Measurements from ENCODE around the gene RNU1-3. TPM values are rescaled to one million over a fixed set of nuclear protein-coding genes. Genes with fewer than 3 reads are reported as not detected.
"Not testable (repeated sequence)": the region's sequence is repeated elsewhere in the genome, so short reads cannot be mapped to it uniquely, and the experiment has no call there.

The RNU1-3 gene
- total and polyA plus RNA-seq, 2 experiments from 2014 or later = under 0.01 TPM; not detected in 1

- not testable (repeated sequence) for H3K27ac ChIP-seq; H3K36me3 ChIP-seq; DNase-seq (ENCODE audit: low read depth in 1 of 2, low spot score in 1 of 2); H3K4me3 ChIP-seq; H3K9me3 ChIP-seq (ENCODE audit: low read depth)
- peaks cover 13% of the 10 kb centered on the region for H3K27me3 ChIP-seq
- H3K4me1 ChIP-seq (ENCODE audit: low read depth) = peaks cover 12% of the 10 kb centered on the region
Measured at GRCh38 chr1:16648250-16648649, 18.5 kb downstream of the RNU1-3 start.

DNA sequence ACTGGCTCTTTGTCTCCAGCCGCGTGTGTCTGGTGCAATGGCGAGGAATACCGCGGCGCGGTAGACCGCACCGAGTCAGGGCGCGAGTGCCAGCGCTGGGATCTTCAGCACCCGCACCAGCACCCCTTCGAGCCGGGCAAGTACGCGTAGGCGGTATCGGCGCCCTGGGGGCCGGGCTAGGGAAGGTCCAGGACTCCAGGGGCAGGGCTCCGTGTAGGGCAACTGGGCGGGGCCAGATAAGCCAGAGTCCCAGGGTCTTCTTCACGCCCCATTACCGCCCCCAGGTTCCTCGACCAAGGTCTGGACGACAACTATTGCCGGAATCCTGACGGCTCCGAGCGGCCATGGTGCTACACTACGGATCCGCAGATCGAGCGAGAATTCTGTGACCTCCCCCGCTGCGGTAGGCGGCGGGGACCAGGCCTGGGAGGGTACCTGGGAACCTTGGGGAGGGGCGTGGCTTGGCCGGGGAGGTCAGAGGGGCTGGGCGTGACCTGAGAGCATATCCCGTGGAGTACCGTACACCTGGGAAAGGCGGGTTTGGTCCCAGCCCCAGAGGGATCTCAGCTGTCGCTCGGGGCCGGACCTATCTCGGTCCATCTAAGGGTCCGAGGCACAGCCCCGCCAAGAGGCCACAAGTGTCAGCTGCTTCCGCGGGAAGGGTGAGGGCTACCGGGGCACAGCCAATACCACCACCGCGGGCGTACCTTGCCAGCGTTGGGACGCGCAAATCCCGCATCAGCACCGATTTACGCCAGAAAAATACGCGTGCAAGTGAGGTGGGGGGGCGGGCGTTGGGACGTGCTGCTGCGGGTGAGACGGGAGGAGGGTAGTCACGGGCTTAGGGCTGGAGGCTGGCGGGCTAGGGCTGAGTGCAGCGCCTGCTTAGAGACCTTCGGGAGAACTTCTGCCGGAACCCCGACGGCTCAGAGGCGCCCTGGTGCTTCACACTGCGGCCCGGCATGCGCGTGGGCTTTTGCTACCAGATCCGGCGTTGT, 19.3 kb downstream of the RNU1-3 start:
- H3K36me3 ChIP-seq; H3K4me3 ChIP-seq; H3K27ac ChIP-seq; DNase-seq (ENCODE audit: low read depth in 1 of 2, low spot score in 1 of 2); H3K9me3 ChIP-seq (ENCODE audit: low read depth): not testable (repeated sequence)
- peaks cover 16% of the 10 kb centered on the region for H3K4me1 ChIP-seq (ENCODE audit: low read depth)
- H3K27me3 ChIP-seq = peaks cover 13% of the 10 kb centered on the region

GRCh38 chr1:16646716-16647115, 20.0 kb downstream of the RNU1-3 start:
- not testable (repeated sequence) for H3K27ac ChIP-seq; H3K9me3 ChIP-seq (ENCODE audit: low read depth); H3K36me3 ChIP-seq; H3K4me3 ChIP-seq; DNase-seq (ENCODE audit: low read depth in 1 of 2, low spot score in 1 of 2)
- Histone ChIP-seq H3K4me1 (ENCODE audit: low read depth) (peaks cover 16% of the 10 kb centered on the region), H3K27me3 (peaks cover 13% of the 10 kb centered on the region)

- H3K27me3 ChIP-seq = peaks cover 13% of the 10 kb centered on the region
- not testable (repeated sequence) for H3K9me3 ChIP-seq (ENCODE audit: low read depth); H3K27ac ChIP-seq; H3K36me3 ChIP-seq; H3K4me3 ChIP-seq; DNase-seq (ENCODE audit: low read depth in 1 of 2, low spot score in 1 of 2)
- H3K4me1 ChIP-seq (ENCODE audit: low read depth) = peaks cover 16% of the 10 kb centered on the region
Measured at GRCh38 chr1:16646061-16646664, 20.6 kb downstream of the RNU1-3 start.

DNA sequence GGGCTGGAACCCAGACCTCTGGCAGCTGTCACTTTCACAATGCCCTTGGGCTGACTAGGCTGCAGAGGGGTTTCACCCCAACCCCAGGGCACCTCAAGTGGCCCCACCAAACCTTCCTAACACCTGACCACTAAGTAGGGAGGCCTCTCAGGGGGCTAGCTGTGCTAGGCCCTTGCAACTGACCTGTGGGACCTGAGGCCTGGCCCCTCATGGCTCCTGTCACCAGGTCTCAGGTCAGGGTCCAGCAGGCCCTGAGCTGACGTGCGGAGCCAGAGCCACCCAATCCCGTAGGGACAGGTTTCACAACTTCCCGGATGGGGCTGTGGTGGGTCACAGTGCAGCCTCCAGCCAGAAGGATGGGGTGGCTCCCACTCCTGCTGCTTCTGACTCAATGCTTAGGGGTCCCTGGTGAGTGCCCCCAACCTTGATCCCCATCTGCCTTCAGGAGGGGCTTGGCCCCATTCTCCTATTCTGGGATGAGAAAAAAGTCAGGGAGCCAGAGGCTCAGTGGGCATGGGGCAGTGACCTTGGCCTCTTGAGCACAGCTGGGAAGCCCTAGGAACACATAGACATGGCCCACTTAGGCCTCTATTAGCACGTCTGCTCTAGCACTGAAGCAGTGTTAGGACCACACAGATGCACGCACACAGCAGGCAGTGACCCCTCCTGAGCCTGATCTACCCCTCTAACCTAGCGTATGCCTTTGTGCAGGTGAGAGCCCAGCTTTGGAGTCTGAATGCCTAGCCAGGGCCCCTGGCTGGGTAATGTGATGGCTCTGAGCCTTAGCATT, 21.3 kb downstream of the RNU1-3 start:
- Histone ChIP-seq H3K4me1 (ENCODE audit: low read depth) (peaks cover 16% of the 10 kb centered on the region), H3K27me3 (peaks cover 13% of the 10 kb centered on the region), H3K27ac (peak overlapping the region; percentile 73)
- DNase-seq (ENCODE audit: low read depth in 1 of 2, low spot score in 1 of 2); H3K4me3 ChIP-seq; H3K9me3 ChIP-seq (ENCODE audit: low read depth); H3K36me3 ChIP-seq: not testable (repeated sequence)

- Histone ChIP-seq H3K4me1 (ENCODE audit: low read depth) (peaks cover 18% of the 10 kb centered on the region), H3K27me3 (peaks cover 13% of the 10 kb centered on the region), H3K27ac (peak overlapping the region; percentile 73), H3K4me3 (peak overlapping the region; percentile 46)
- not testable (repeated sequence) for H3K9me3 ChIP-seq (ENCODE audit: low read depth); H3K36me3 ChIP-seq
- peak; percentile 43 for TF ChIP-seq CTCF (IDR thresholded peaks at IDR 0.05; ENCODE audit: low read depth, low read length)
- peak; percentile 95 to 100 for DNase-seq (ENCODE audit: low read depth in 1 of 2, low spot score in 1 of 2)
Measured at GRCh38 chr1:16644482-16645270, 22.1 kb downstream of the RNU1-3 start.

DNA sequence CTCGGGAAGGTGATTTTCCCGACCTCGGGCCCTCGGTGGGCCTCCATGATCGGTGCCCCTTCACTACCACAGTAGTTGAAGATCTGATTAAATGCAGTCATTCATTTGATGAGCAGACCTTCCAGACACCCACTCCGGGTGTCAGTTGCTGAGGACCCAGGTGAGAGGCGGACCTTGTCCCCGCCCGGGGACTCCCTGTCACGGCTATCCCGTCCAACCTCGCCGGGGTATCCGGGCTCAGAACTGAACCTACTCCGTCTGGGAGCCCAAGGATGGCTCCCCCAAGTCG, 22.6 kb downstream of the RNU1-3 start:
- DNase-seq (ENCODE audit: low read depth in 1 of 2, low spot score in 1 of 2) = no peak
- H3K4me1 ChIP-seq (ENCODE audit: low read depth) = peaks cover 23% of the 10 kb centered on the region
- H3K36me3 ChIP-seq = no peaks in the 10 kb centered on the region

GRCh38 chr1:16643476-16644192, 23.1 kb downstream of the RNU1-3 start:
- peak overlapping the region; percentile 46 for H3K4me3 ChIP-seq
- H3K27me3 ChIP-seq = peaks cover 10% of the 10 kb centered on the region
- peaks cover 25% of the 10 kb centered on the region for H3K4me1 ChIP-seq (ENCODE audit: low read depth)
- DNase-seq (ENCODE audit: low read depth in 1 of 2, low spot score in 1 of 2) = peak in 1 of 2 donors; percentile 47
- not testable (repeated sequence) for H3K27ac ChIP-seq; H3K9me3 ChIP-seq (ENCODE audit: low read depth); H3K36me3 ChIP-seq

More for the DNA sequence above, 22.6 kb downstream of the RNU1-3 start:
- TF ChIP-seq CTCF (IDR thresholded peaks at IDR 0.05; ENCODE audit: low read depth, low read length) = no peak
- Histone ChIP-seq H3K9me3 (ENCODE audit: low read depth) (no peaks in the 10 kb centered on the region), H3K27ac (peak overlapping the region; percentile 73), H3K27me3 (peaks cover 10% of the 10 kb centered on the region), H3K4me3 (peak overlapping the region; percentile 46)

DNA sequence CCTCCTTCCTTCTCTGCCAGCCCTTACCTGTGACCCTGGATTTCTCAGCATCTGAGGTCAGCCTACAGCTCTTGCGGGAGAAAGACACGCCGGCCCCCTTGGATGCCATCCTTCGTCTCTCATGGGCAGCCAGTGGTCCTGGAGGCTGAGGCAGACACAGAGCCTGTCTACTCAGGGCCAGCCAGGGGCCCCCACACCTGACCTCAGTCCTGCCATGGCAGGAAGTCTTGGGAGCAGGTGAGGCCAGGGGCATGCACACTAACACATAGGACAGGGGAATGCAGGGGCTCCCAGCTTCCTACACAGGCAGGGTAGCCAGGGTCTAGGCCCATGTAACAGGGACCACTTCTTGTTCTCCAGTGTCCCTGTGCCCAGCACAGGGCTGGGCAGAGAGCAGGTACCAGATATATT, 23.7 kb downstream of the RNU1-3 start:
- H3K4me3 ChIP-seq; H3K36me3 ChIP-seq; H3K27me3 ChIP-seq; H3K9me3 ChIP-seq (ENCODE audit: low read depth); H3K27ac ChIP-seq; DNase-seq (ENCODE audit: low read depth in 1 of 2, low spot score in 1 of 2): not testable (repeated sequence)
- peaks cover 25% of the 10 kb centered on the region for H3K4me1 ChIP-seq (ENCODE audit: low read depth)

All from cardiac muscle cell (in vitro differentiated cells and primary cell).